ENCODE measurements around the gene TMEM170A.
A peak's percentile ranks its signal among the peaks of the same experiment; 100 is the strongest.
"Not testable (repeated sequence)": the region's sequence is repeated elsewhere in the genome, so short reads cannot be mapped to it uniquely, and the experiment has no call there.

Gene TMEM170A

GRCh38 chr16:75479421-75479990, 15.0 kb upstream of the TMEM170A start:
- DNase-seq = no peak

GRCh38 chr16:75478480-75479345, 14.2 kb upstream of the TMEM170A start:
- DNase-seq = no peak

GRCh38 chr16:75477680-75478473, 13.4 kb upstream of the TMEM170A start:
- no peak for DNase-seq

GRCh38 chr16:75476817-75477216, 12.3 kb upstream of the TMEM170A start:
- no peak for DNase-seq

GRCh38 chr16:75475420-75475847, 10.9 kb upstream of the TMEM170A start:
- no peak for DNase-seq

GRCh38 chr16:75472908-75473877, 8.7 kb upstream of the TMEM170A start:
- DNase-seq = no peak

GRCh38 chr16:75471723-75472633, 7.5 kb upstream of the TMEM170A start:
- DNase-seq = peak; percentile 19

GRCh38 chr16:75466760-75467159, 2.3 kb upstream of the TMEM170A start:
- DNase-seq = no peak

GRCh38 chr16:75463389-75464121, 934 bp downstream of the TMEM170A start:
- not testable (repeated sequence) for DNase-seq

- DNase-seq = no peak
These were observed 1.7 kb downstream of the TMEM170A start for GRCh38 chr16:75462806-75463205.

GRCh38 chr16:75461575-75461974, 2.9 kb downstream of the TMEM170A start:
- DNase-seq = no peak

GRCh38 chr16:75460446-75460845, 4.0 kb downstream of the TMEM170A start:
- DNase-seq = no peak

GRCh38 chr16:75459691-75460090, 4.8 kb downstream of the TMEM170A start:
- no peak for DNase-seq

- DNase-seq = no peak
These were observed 6.0 kb downstream of the TMEM170A start for GRCh38 chr16:75458439-75458838.

- no peak for DNase-seq
These were observed 6.5 kb downstream of the TMEM170A start for GRCh38 chr16:75458029-75458428.

GRCh38 chr16:75457485-75458021, 6.9 kb downstream of the TMEM170A start:
- no peak for DNase-seq

- no peak for DNase-seq
These were observed 7.5 kb downstream of the TMEM170A start for GRCh38 chr16:75456971-75457370.

- not testable (repeated sequence) for DNase-seq
These were observed 8.0 kb downstream of the TMEM170A start for GRCh38 chr16:75456486-75456885.

- no peak for DNase-seq
These were observed 8.8 kb downstream of the TMEM170A start for GRCh38 chr16:75455677-75456076.

Measured in NCI-H446 treated with DMSO at 0.1 percent for 48 hours (cell line).